GM21619 (cell line): ENCODE data around the gene ZDHHC14.
A peak's percentile ranks its signal among the peaks of the same experiment; 100 is the strongest.
"Not testable (repeated sequence)": the region's sequence is repeated elsewhere in the genome, so short reads cannot be mapped to it uniquely, and the experiment has no call there.

Experiments used
- ATAC-seq: cut with Tn5 transposase; IDR thresholded peaks from one replicate; pipeline ENCODE4 v1.9.1; 2021; ENCODE audit not compliant: unreplicated experiment

ZDHHC14 gene

GRCh38 chr6:157380779-157381561 lies at the start of gene ZDHHC14:
TSS of gene ZDHHC14 (plus strand) at chr6:157381190.
- peak; percentile 74 for ATAC-seq

- ATAC-seq, result no peak
These were observed 48.2 kb upstream of the ZDHHC14 start for GRCh38 chr6:157332813-157333212.

- no peak for ATAC-seq
These were observed 47.5 kb upstream of the ZDHHC14 start for GRCh38 chr6:157333537-157333936.

- ATAC-seq, result no peak
These were observed 47.0 kb upstream of the ZDHHC14 start for GRCh38 chr6:157333956-157334355.

GRCh38 chr6:157335829-157336228 lies 45.2 kb upstream of the ZDHHC14 start:
- no peak for ATAC-seq

- ATAC-seq, result not testable (repeated sequence)
These were observed 43.7 kb upstream of the ZDHHC14 start for GRCh38 chr6:157337276-157337675.

GRCh38 chr6:157337751-157338150 lies 43.2 kb upstream of the ZDHHC14 start:
- no peak for ATAC-seq

- ATAC-seq, result no peak
These were observed 41.6 kb upstream of the ZDHHC14 start for GRCh38 chr6:157339432-157339831.

GRCh38 chr6:157343732-157344131 lies 37.3 kb upstream of the ZDHHC14 start:
- no peak for ATAC-seq

- no peak for ATAC-seq
These were observed 34.6 kb upstream of the ZDHHC14 start for GRCh38 chr6:157346373-157346772.

GRCh38 chr6:157358287-157358686 lies 22.7 kb upstream of the ZDHHC14 start:
- no peak for ATAC-seq

GRCh38 chr6:157361886-157362285 lies 19.1 kb upstream of the ZDHHC14 start:
- no peak for ATAC-seq

GRCh38 chr6:157364705-157365104 lies 16.3 kb upstream of the ZDHHC14 start:
- no peak for ATAC-seq

- ATAC-seq, result no peak
These were observed 14.3 kb upstream of the ZDHHC14 start for GRCh38 chr6:157366648-157367047.

- ATAC-seq, result no peak
These were observed 12.5 kb upstream of the ZDHHC14 start for GRCh38 chr6:157368359-157369049.

- no peak for ATAC-seq
These were observed 10.2 kb upstream of the ZDHHC14 start for GRCh38 chr6:157370755-157371154.

GRCh38 chr6:157372501-157373280 lies 8.3 kb upstream of the ZDHHC14 start:
- ATAC-seq, result no peak

- ATAC-seq, result no peak
These were observed 6.0 kb upstream of the ZDHHC14 start for GRCh38 chr6:157374889-157375443.

- ATAC-seq, result no peak
These were observed 4.7 kb upstream of the ZDHHC14 start for GRCh38 chr6:157376241-157376640.

- no peak for ATAC-seq
These were observed 4.2 kb upstream of the ZDHHC14 start for GRCh38 chr6:157376706-157377230.
